ENCODE results near the gene TRMO.

TRMO gene

GRCh38 chr9:97857606-97858392, 64.5 kb downstream of the TRMO start:
- Histone ChIP-seq H3K27me3 (ENCODE audit: low read depth) (no peaks in the 10 kb centered on the region), H3K9me3 (no peaks in the 10 kb centered on the region), H3K4me1 (no peaks in the 10 kb centered on the region; the same call in 1 of the 2 replicates), H3K36me3 (replicated peaks) (no peaks in the 10 kb centered on the region), H3K4me3 (no peak overlapping the region)
- DNase-seq (ENCODE audit: low spot score in 2 of 2) = no peak
- in situ Hi-C loops (cut with MboI; ENCODE audit: low sequenced_read_pairs) = no loop called here

- no peaks in the 10 kb centered on the region; the same call in 1 of the 2 replicates for H3K4me1 ChIP-seq
Observed at GRCh38 chr9:97856857-97857605, 65.3 kb downstream of the TRMO start.

GRCh38 chr9:97855899-97856298, 66.4 kb downstream of the TRMO start:
- Histone ChIP-seq H3K9me3 (no peaks in the 10 kb centered on the region), H3K36me3 (replicated peaks) (no peaks in the 10 kb centered on the region), H3K27me3 (ENCODE audit: low read depth) (peaks cover 7% of the 10 kb centered on the region), H3K4me3 (no peak overlapping the region), H3K4me1 (no peaks in the 10 kb centered on the region; the same call in 1 of the 2 replicates)
- in situ Hi-C loops (cut with MboI; ENCODE audit: low sequenced_read_pairs) = no loop called here
- DNase-seq (ENCODE audit: low spot score in 2 of 2) = no peak

More at GRCh38 chr9:97856857-97857605, 65.3 kb downstream of the TRMO start:
- Histone ChIP-seq H3K27me3 (ENCODE audit: low read depth) (no peaks in the 10 kb centered on the region), H3K9me3 (no peaks in the 10 kb centered on the region), H3K4me3 (no peak overlapping the region), H3K36me3 (replicated peaks) (no peaks in the 10 kb centered on the region)
- in situ Hi-C loops (cut with MboI; ENCODE audit: low sequenced_read_pairs) = no loop called here
- DNase-seq (ENCODE audit: low spot score in 2 of 2) = no peak

DNA sequence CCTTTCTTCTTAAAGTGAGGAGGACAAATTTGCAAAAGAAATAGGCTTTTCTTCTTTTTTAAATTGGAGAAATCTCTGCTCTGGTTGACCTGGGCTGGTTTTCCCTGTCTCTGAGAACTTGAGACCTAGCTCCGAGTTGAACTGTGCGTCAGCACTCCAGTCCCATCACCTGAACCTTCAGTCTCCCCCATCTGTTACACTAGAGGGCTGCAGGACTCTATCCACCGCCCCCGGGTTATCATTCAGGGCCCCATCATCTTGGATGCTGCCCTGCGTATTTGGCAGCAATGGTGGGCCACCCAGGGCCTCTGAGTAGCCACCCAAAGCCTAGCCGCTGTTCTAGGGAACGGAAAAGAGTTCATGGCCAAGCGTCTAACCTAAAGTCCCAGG, 66.8 kb downstream of the TRMO start:
- in situ Hi-C loops (cut with MboI; ENCODE audit: low sequenced_read_pairs) = no loop called here
- no peaks in the 10 kb centered on the region for H3K9me3 ChIP-seq
- no peaks in the 10 kb centered on the region; the same call in 1 of the 2 replicates for H3K4me1 ChIP-seq
- no peak overlapping the region for H3K4me3 ChIP-seq
- H3K27me3 ChIP-seq (ENCODE audit: low read depth) = peaks cover 10% of the 10 kb centered on the region
- H3K36me3 ChIP-seq (replicated peaks) = no peaks in the 10 kb centered on the region
- DNase-seq (ENCODE audit: low spot score in 2 of 2) = no peak

DNA sequence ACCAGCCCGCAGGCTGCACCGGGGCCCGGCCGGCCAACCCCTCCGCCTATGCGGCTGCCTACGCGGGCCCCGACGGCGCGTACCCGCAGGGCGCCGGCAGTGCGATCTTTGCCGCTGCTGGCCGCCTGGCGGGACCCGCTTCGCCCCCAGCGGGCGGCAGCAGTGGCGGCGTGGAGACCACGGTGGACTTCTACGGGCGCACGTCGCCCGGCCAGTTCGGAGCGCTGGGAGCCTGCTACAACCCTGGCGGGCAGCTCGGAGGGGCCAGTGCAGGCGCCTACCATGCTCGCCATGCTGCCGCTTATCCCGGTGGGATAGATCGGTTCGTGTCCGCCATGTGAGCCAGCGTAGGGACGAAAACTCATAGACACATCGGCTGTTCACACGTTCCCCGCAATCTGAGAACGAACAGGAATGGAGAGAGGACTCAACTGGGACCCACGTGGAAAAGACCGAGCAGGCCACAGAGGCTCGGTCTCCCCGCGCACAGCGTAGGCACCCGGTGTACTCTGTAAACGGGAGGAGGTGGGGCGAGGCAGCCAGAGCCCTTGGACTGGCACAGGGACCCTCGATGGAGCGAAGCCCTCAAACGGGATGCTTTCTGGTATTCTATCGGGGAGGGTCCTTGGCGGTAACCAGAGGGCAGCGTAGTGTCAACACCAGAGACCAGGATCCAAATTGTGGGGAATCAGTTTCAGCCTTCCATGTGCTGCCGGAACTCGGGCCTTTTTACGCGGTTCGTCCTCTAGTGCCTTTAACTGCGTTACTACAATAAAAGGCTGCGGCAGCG, 67.4 kb downstream of the TRMO start:
- H3K27me3 ChIP-seq (ENCODE audit: low read depth) = peaks cover 12% of the 10 kb centered on the region
- H3K4me1 ChIP-seq = no peaks in the 10 kb centered on the region; the same call in 1 of the 2 replicates
- no peaks in the 10 kb centered on the region for H3K36me3 ChIP-seq (replicated peaks)
- H3K4me3 ChIP-seq = no peak overlapping the region
- in situ Hi-C loops (cut with MboI; ENCODE audit: low sequenced_read_pairs) = no loop called here
- no peak for DNase-seq (ENCODE audit: low spot score in 2 of 2)
- H3K9me3 ChIP-seq = no peaks in the 10 kb centered on the region

Measured in HAP-1 (cell line).